Suprapubic skin (tissue), 3 donors: ENCODE data around the gene CDH4.
"Not testable (repeated sequence)": the region's sequence is repeated elsewhere in the genome, so short reads cannot be mapped to it uniquely, and the experiment has no call there.

Source experiments
- CTCF ChIP-seq, 2 donors: fragments of 200-600 bp in 1 of 2; fragments of 450-650 bp in 1 of 2; sonication (generic) in 1 of 2; IDR thresholded peaks; one replicate each; pipeline ENCODE4 v1.5.1; 2016 to 2019; ENCODE audit warnings: antibody characterized with exemption in 2 of 2, mild to moderate bottlenecking in 1 of 2, moderate library complexity in 1 of 2
- EP300 ChIP-seq: sonication (generic); formaldehyde crosslinking; IDR thresholded peaks from one replicate; pipeline ENCODE4 v1.6.1; 2017; ENCODE audit warnings: antibody characterized with exemption
- POLR2A ChIP-seq, 2 donors: fragments of 450-650 bp; IDR thresholded peaks; one replicate each; pipeline ENCODE4 v1.6.1; 2017; ENCODE audit warnings: antibody characterized with exemption in 2 of 2, mild to moderate bottlenecking in 2 of 2, moderate library complexity in 2 of 2

- not testable (repeated sequence) for TF ChIP-seq CTCF (IDR thresholded peaks at IDR 0.05); EP300; POLR2A (IDR thresholded peaks at IDR 0.05)
Measured at GRCh38 chr20:61273024-61273423, 21.0 kb downstream of the CDH4 start.
